MM.1S (cell line): ENCODE results near the gene CHSY1.

ENCODE experiments used
- DNase-seq: peaks from one replicate; pipeline ENCODE4 v3.0.0-alpha.2; 2015
- H2AFZ ChIP-seq: fragments of 300-600 bp; sonication (generic); 2 replicates; pipeline ENCODE4 v1.6.0; 2016; ENCODE audit warnings: antibody characterized with exemption, low read length
- H3F3A ChIP-seq: fragments of 300-600 bp; sonication (generic); 2 replicates; pipeline ENCODE4 v1.6.1; 2016; ENCODE audit warnings: mild to moderate bottlenecking, antibody characterized with exemption, low read length, moderate library complexity, mixed read lengths; ENCODE audit not compliant: insufficient read depth
- H3K27ac ChIP-seq: fragments of 300-600 bp; sonication (generic); 2 replicates; pipeline ENCODE4 v1.5.1; 2016; ENCODE audit warnings: mild to moderate bottlenecking, low read length
- H3K27me3 ChIP-seq: fragments of 300-600 bp; sonication (generic); replicated peaks from 2 replicates; pipeline ENCODE4 v1.6.0; 2016; ENCODE audit warnings: low read length; ENCODE audit not compliant: insufficient read depth
- H3K36me3 ChIP-seq: fragments of 300-600 bp; sonication (generic); replicated peaks from 2 replicates; pipeline ENCODE4 v1.6.1; 2016; ENCODE audit warnings: mild to moderate bottlenecking, low read length, mixed read lengths; ENCODE audit not compliant: insufficient read depth
- H3K4me1 ChIP-seq: fragments of 300-600 bp; sonication (generic); 2 replicates; pipeline ENCODE4 v1.6.1; 2016; ENCODE audit warnings: low read length, mixed read lengths
- H3K4me2 ChIP-seq: fragments of 300-600 bp; sonication (generic); 2 replicates; pipeline ENCODE4 v1.6.0; 2016; ENCODE audit warnings: low read depth, low read length
- H3K4me3 ChIP-seq: fragments of 300-600 bp; sonication (generic); 2 replicates; pipeline ENCODE4 v1.5.1; 2016; ENCODE audit warnings: low read length, mixed read lengths
- H3K79me2 ChIP-seq: fragments of 300-600 bp; sonication (generic); 2 replicates; pipeline ENCODE4 v1.6.1; 2016; ENCODE audit warnings: mixed run types, low read length, mixed read lengths
- H3K9ac ChIP-seq: fragments of 300-600 bp; sonication (generic); 2 replicates; pipeline ENCODE4 v1.6.1; 2016; ENCODE audit warnings: low read length, mixed read lengths
- H3K9me2 ChIP-seq: fragments of 300-600 bp; sonication (generic); replicated peaks from 2 replicates; pipeline ENCODE4 v1.6.1; 2016; ENCODE audit warnings: mild to moderate bottlenecking, low read length, mixed read lengths; ENCODE audit not compliant: insufficient read depth
- H3K9me3 ChIP-seq: fragments of 300-600 bp; sonication (generic); replicated peaks from 2 replicates; pipeline ENCODE4 v1.6.1; 2016; ENCODE audit warnings: mild to moderate bottlenecking, low read length, mixed read lengths; ENCODE audit not compliant: insufficient read depth
- H4K20me1 ChIP-seq: fragments of 300-600 bp; sonication (generic); 2 replicates; pipeline ENCODE4 v1.6.1; 2016; ENCODE audit warnings: mild to moderate bottlenecking, low read length, moderate library complexity, mixed read lengths; ENCODE audit not compliant: insufficient read depth
- CTCF ChIP-seq: fragments of 300-600 bp; sonication (generic); IDR thresholded peaks from 2 replicates; pipeline ENCODE4 v1.5.1; 2016; ENCODE audit warnings: antibody characterized with exemption, low read length, mixed read lengths
- EZH2 ChIP-seq: fragments of 300-600 bp; sonication (generic); optimal IDR thresholded peaks from 2 replicates; pipeline ENCODE3; 2017; ENCODE audit warnings: low read depth, mild to moderate bottlenecking, antibody characterized with exemption, low read length, mixed read lengths
- EZH2phosphoT487 ChIP-seq: fragments of 300-600 bp; sonication (generic); IDR thresholded peaks from 2 replicates; pipeline ENCODE4 v1.6.1; 2018; ENCODE audit warnings: antibody characterized with exemption, low read length

The CHSY1 gene

DNA sequence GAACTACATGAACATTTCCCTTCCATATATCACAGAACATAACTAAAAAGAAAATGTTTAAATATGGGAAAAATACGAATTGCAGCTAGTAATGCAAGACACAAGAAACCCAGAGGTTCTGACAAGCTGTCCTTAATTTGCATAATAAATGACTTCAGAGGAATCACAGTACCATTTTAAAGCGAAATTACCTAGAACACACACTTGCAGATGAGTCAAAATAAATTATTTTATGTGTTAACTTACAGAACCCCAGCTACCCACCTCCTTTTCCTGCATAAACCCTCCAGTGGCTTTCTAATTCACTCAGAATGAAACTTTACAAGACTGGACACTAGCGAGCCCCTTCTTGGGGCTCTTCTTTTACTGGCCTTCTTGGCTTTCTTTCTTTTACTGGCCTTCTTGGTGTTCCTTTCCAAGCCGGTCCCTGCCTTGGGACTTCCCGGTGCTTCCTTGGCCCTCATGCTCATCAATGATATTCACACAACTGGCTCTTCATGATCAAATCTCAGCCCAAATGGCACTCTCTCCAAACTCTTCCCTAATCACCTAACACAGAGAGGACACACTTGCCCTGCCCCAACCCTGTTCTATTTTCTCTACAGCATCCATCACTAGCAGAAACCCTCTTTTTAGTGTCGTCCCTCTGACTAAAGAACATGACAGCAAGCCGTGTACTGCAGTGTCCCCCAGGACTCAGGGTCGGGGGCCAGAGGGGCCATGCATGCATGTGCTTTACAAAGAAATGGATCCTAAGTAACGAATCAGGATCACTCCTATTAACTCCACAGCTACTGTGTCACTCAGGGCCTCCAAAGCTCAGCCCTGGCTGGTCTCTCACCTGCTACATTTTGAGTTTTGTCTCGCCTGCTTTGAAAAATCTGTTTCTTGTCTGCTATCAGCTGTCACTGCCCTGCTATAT lies 4.8 kb downstream of the CHSY1 start:
- Histone ChIP-seq H2AFZ (no peak overlapping the region), H3K9me3 (no peaks in the 10 kb centered on the region), H3K79me2 (peaks cover 90% of the 10 kb centered on the region), H3K4me1 (peaks cover 55% of the 10 kb centered on the region), H3K4me3 (no peak overlapping the region), H3K9me2 (no peaks in the 10 kb centered on the region), H3K27me3 (no peaks in the 10 kb centered on the region), H3K9ac (no peak overlapping the region), H3F3A (peaks cover 32% of the 10 kb centered on the region), H3K4me2 (0 out of 2 replicates have a peak overlapping the region, but pooled peaks have one; percentile 5), H3K27ac (no peak overlapping the region), H4K20me1 (no peaks in the 10 kb centered on the region), H3K36me3 (peaks cover 13% of the 10 kb centered on the region)
- DNase-seq = no peak
- TF ChIP-seq CTCF (no peak), EZH2phosphoT487 (no peak), EZH2 (no peak)

DNA sequence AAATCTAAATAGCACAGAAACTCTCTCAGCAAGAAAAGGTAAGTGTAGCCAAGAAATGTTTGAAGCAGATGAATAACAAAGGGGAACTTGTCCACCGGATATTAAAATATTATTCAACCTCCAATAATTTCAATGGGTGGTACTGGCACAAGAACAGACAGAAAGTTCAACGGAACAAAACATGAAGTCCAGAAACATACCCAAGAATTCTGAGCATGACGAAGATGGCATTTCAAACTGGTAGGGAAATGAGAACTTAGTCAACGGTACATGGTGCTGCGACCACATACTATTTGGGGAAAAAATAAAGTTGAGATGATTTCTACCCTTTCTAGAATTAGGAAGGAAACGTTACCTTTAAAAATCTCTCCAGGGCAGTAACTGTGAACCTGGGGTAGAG lies 5.5 kb downstream of the CHSY1 start:
- Histone ChIP-seq H3K9me3 (no peaks in the 10 kb centered on the region), H3K9me2 (no peaks in the 10 kb centered on the region), H3K36me3 (peaks cover 13% of the 10 kb centered on the region), H4K20me1 (no peaks in the 10 kb centered on the region), H3K27me3 (no peaks in the 10 kb centered on the region), H2AFZ (no peak overlapping the region), H3K4me1 (peaks cover 59% of the 10 kb centered on the region), H3K4me3 (no peak overlapping the region), H3K27ac (no peak overlapping the region), H3K79me2 (peaks cover 97% of the 10 kb centered on the region), H3F3A (peaks cover 32% of the 10 kb centered on the region), H3K4me2 (0 out of 2 replicates have a peak overlapping the region, but pooled peaks have one; percentile 5), H3K9ac (no peak overlapping the region)
- no peak for DNase-seq
- TF ChIP-seq EZH2phosphoT487 (no peak), EZH2 (no peak), CTCF (no peak)

- Histone ChIP-seq H4K20me1 (no peaks in the 10 kb centered on the region), H2AFZ (no peak overlapping the region), H3K4me2 (peak overlapping the region; percentile 12; the same call in 1 of the 2 replicates), H3K9me2 (no peaks in the 10 kb centered on the region), H3F3A (peaks cover 32% of the 10 kb centered on the region), H3K27me3 (no peaks in the 10 kb centered on the region), H3K9me3 (no peaks in the 10 kb centered on the region), H3K9ac (no peak overlapping the region), H3K36me3 (peaks cover 13% of the 10 kb centered on the region), H3K4me1 (peaks cover 58% of the 10 kb centered on the region), H3K4me3 (no peak overlapping the region), H3K27ac (peak overlapping the region; percentile 7; the same call in 1 of the 2 replicates), H3K79me2 (peaks cover 100% of the 10 kb centered on the region)
- no peak for DNase-seq
- TF ChIP-seq EZH2 = no peak
- TF ChIP-seq CTCF = no peak
- no peak for TF ChIP-seq EZH2phosphoT487
Measured at GRCh38 chr15:101244889-101245668, 6.8 kb downstream of the CHSY1 start.
